ENCODE measurements around the gene NOCT.
"Not testable (repeated sequence)": the region's sequence is repeated elsewhere in the genome, so short reads cannot be mapped to it uniquely, and the experiment has no call there.

Gene NOCT

DNA sequence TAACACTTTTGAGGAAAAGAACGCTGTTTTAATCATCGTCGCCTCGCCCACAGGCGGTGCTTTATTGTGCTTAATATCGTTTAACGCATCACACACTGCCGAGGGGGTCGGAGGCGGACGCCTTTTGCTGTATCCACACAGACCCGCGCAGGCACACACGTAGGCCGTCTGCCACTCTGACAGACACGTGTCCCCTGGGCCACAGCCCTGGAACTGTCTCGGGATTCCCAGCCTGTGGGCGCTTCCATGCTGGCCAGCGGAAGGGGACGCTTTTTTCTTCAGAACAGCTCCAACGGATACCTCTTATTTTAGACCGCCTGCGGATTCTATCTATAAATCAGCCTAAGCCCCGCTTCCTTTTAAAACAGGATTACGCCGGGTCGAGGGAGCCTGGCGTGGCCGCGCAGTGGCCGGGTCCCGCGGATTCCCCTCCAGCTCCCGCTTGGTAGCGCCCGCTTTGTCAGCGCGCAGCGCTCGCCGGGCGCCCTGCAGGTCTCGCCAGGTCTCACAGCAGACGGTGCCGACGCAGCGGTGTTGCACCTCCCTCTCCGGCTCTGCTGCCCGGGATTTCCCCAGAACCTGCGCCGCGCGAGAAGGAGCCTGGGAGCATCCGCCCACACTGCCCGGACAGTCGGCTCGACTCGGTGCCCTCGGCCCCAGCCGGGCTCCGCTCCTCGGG, at the start of gene NOCT:
Gene NOCT (plus strand): TSS at position 513 of the 679 bp plus-strand sequence. CDS start 201 bp downstream, outside the sequence.
- DNase-seq (ENCODE audit: low spot score), result peak; percentile 90

DNA sequence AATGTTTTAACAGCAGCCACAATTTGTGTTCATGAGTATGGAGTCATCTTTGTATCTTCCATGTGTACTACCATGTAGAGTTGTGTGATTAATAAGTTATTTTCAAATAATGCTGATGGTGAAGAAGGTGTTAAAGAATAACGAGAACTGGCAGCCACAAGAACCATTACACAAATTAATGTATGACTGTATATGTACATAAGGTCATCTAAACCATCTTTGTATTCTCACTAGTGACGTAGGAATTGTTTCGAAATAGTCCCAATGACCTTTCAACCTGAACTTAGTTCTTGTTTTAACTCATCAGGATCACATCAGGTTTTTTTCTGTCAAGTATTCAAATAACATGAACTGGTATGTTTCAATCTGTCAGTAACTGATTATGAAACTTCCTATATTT, 48.3 kb upstream of the NOCT start:
- DNase-seq (ENCODE audit: low spot score), result no peak

DNA sequence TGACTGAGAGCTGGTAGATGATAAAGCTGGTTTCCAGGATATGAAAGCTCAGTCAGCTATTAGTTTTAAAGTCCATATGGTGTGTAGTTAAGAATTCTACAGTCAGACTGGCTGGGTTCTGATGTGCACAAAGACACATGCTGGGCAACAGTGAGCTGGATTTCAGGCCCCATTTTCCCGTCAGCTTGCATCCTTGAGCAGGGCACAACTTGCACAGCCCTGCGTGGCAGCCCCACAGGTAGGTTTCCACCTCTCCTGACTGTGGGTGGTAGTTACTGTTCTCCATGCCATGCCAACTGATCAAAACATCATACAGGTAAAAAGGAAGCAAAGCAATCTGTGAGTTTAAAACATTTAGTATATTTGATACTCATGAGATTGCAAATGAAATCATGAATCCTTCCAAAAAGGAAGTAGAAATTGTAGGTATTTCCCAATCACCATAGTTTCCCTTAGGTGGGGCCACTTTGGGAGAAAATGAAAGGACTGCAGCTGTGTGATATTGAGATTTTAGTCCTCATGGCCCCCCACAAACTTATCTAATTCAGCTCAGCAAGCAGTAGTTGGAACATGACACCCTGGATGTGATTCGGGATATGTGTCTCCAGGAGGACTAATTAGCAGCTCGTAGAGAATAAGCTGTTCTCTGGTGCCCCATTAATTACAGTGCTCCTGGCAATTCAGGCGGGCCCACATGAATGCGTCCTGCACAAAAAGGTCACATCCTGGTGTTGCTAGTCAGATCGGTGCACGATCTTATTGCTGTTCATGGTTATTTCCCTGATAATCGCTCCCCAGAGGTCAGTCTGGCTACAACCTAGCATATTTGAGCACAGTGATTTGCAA, 42.4 kb upstream of the NOCT start:
- DNase-seq (ENCODE audit: low spot score), result no peak

GRCh38 chr4:138975225-138975624, 40.4 kb upstream of the NOCT start:
- DNase-seq (ENCODE audit: low spot score), result no peak

DNA sequence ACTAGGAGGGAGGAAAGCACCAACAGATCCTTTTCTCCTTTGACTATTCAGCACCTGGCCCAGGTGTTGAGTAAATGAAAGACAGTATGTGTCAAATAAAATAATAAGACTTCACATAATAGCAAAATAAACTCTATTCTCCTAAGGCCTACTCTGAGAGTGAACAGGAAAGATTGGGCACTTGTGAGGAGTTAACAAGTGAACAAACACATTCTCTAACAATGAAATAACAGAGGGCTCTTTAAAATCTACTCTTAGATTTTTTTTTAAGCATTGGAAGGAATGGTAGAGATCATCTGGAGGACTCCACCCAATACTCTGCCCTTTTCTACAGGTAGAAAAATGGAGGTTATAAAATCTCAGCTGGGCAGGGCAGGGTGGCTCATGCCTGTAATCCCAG, 39.1 kb upstream of the NOCT start:
- DNase-seq (ENCODE audit: low spot score), result no peak

DNA sequence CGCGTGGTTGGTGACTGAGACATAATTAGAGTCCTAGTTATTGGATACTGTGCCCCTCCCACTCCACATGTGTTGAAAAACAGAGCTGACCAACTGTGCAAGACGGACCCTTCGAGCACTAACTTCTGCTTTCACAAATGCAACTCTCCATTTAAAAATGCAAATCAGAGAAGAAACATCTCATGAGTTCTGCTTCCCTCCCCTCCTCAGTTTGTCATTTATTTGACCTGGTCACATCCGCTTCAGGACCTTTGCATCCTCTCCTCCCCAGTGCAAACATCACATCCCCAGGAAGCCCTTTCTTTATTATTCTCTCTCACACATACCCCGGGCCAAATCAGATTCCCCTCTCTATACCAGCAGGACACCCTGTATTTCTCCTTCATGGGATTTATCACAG, 38.1 kb upstream of the NOCT start:
- DNase-seq (ENCODE audit: low spot score), result no peak

GRCh38 chr4:138978028-138978585, 37.5 kb upstream of the NOCT start:
- no peak for DNase-seq (ENCODE audit: low spot score)

- DNase-seq (ENCODE audit: low spot score), result no peak
These were observed 37.0 kb upstream of the NOCT start for GRCh38 chr4:138978600-138978999.

DNA sequence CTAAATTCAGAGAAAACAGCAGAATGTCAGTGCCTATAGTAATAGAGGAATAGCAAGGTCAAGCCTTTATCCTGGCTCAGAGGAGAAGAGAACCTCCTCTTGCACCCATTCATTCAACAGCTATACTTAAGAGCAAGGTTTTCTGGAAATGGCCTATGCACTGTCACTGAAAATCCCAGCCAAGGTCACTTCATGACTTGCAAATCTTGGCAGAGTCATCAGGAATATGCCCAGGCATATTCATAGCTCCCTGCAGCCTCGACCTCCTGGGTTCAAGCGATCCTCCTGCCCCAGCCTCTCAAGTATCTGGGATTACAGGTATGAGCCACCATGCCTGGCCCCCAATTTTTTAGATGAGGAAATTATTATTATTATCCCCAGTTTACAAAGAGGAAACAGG, 35.8 kb upstream of the NOCT start:
- DNase-seq (ENCODE audit: low spot score), result no peak

DNA sequence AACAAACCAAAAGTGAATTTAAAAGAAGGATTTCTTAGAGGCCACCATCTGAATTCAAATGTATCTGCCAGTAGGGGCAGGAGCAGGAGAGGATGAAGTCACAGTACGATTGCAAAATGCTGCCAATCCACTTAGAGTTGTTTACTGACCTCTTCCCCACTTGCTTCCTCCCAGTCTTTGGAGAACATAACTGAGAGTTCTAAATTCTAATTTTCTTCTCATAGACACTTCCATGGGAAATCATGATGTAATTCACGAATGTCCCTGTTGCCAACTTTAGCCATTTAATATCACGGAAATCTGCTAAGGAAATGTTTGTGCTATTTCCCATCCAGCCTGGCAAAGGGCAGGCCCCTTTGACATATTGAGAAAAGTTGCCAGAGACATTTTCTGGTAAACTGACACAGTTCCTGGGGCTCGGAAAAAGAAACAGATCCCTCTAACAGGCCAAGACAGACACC, 33.6 kb upstream of the NOCT start:
- no peak for DNase-seq (ENCODE audit: low spot score)

DNA sequence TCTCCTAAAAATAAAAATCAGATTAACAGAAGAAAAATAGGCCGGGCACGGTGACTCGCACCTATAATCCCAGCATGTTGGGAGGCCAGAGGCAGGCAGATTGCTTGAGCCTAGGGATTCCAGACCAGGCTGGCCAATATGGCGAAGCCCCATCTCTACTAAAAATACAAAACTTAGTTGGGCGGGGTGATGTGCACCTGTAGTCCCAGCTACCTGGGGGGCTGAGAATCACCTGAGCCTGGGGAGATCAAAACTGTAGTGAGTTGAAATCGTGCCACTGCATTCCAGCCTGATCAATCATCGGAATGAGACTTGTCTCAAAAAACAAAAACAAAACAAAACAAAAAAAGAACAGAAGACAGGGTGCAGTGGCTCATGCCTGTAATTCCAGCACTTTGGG, 32.8 kb upstream of the NOCT start:
- no peak for DNase-seq (ENCODE audit: low spot score)

GRCh38 chr4:138983690-138984089, 31.9 kb upstream of the NOCT start:
- no peak for DNase-seq (ENCODE audit: low spot score)

GRCh38 chr4:138984647-138985046, 30.9 kb upstream of the NOCT start:
- DNase-seq (ENCODE audit: low spot score), result no peak

DNA sequence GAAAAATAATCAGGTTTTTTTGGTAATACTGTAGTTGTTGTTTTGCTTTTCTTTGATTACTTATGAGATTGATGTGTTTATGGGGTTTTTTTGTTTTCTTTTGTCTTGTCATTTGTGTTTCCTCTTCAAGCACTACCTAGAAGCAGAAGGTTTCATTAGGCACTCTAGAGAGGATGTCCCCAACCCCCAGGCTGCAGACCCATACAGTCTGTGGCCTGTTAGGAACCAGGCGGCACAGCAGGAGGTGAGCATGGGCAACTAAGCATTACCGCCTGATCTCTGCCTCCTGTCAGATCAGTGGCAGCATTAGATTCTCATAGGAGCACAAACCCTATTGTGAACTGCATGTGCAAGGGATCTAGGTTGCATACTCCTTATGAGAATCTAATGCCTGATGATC, 22.9 kb upstream of the NOCT start:
- DNase-seq (ENCODE audit: low spot score), result no peak

- no peak for DNase-seq (ENCODE audit: low spot score)
These were observed 19.5 kb upstream of the NOCT start for GRCh38 chr4:138996090-138996489.

DNA sequence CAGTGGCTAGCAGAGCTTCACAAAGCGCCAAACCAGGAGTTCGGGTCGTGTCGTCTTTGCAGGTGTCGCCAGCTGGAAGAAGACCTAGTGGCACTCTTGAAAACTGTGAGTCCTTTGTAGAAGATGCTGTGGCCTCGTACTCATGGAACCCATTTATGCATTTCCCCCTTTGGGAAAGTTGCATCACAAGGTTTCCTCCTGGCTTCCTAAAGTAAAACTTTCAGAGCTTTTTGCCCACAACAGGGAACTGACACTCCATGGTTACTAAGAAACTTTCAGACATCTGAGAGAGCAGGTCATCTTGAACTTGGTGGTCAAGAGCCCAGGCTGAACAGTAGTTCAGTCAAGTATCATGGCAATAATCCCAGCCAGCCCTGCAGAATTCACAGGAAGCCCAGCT, 15.9 kb upstream of the NOCT start:
- DNase-seq (ENCODE audit: low spot score), result no peak

DNA sequence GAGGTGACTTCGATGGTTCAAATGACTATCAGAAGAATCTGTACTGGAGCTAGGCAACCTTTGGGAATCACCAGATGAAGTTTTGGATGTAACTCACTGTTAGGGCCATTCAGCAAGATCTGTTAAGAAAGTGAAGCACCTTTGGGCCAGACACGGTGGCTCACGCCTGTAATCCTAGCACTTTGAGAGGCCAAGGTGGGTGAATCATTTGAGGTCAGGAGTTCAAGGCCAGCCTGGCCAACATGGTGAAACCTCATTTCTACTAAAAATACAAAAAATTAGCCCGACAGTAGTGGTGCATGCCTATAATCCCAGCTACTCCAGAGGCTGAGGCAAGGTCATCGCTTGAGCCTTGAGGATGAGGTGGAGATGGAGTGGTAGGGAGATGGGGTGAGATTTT, 15.4 kb upstream of the NOCT start:
- not testable (repeated sequence) for DNase-seq (ENCODE audit: low spot score)

DNA sequence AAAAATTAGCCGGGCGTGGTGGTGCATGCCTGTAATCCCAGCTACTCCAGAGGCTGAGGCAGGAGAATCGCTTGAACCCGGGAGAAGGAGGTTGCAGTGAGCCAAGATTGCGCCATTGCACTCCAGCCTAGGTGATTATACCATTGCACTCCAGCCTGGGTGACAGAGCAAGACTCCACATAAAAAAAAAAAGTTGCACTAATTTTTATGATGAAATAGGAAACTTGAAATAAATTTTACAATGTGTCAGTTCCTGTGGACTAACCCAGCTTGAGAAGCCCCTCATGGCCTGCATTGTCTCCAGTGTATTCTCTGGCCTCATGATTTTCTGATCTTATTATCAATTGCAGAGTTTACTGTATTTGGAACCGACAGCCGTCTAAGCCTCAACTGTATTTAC, 14.2 kb upstream of the NOCT start:
- not testable (repeated sequence) for DNase-seq (ENCODE audit: low spot score)

- DNase-seq (ENCODE audit: low spot score), result not testable (repeated sequence)
These were observed 11.9 kb upstream of the NOCT start for GRCh38 chr4:139003668-139004067.

DNA sequence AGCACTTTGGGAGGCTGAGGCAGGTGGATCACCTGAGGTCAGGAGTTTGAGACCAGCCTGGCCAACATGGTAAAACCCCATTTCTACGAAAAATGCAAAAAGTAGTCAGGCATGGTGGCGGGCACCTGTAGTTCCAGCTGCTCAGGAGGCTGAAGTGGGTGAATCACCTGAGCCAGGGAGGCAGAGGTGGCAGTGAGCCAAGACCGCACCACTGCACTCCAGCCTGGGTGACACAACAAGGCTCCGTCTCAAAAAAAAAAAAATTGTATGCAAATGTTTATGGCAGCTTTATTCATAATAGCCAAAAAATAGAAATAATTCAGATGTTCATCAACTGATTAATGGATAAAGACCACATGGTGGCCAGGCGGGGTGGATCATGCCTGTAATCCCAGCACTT, 9.8 kb upstream of the NOCT start:
- DNase-seq (ENCODE audit: low spot score), result no peak

GRCh38 chr4:139007640-139008039, 7.9 kb upstream of the NOCT start:
- no peak for DNase-seq (ENCODE audit: low spot score)

DNA sequence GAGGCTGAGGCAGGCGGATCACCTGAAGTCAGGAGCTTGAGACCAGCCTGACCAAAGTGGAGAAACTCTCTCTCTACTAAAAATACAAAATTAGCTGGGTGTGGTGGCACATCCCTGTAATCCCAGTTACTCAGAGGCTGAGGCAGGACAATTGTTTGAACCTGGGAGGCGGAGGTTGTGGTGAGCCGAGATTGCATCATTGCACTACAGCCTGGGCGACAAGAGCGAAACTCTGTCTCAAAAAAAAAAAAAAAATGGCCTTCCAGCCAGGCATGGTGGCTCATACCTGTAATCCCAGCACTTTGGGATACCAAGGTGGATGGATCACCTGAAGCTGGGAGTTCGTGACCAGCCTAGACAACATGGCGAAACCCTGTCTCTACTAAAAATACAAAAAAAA, 7.3 kb upstream of the NOCT start:
- not testable (repeated sequence) for DNase-seq (ENCODE audit: low spot score)

DNA sequence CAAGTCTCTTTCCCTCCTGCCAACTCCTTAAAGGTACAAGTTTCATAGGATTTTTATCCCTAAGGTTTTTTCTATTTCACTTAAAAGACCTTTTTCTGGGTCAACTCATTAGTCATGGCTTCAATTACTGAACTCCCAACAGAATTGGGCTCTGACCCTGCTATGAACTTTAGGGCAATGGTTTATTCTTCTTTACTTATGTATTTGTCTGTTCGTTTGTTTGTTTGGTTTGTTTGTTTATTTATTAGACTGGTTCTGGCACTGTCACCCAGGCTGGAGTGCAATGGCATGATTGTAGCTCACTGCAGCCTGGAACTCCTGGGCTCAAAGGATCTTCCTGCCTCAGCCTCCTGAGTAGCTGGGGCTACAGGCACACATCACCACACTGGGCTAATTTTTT, 5.9 kb upstream of the NOCT start:
- no peak for DNase-seq (ENCODE audit: low spot score)

All from LoVo (cell line).